ENCODE measurements around the gene GNB2.
"Not testable (repeated sequence)": the region's sequence is repeated elsewhere in the genome, so short reads cannot be mapped to it uniquely, and the experiment has no call there.

Gene GNB2

GRCh38 chr7:100723732-100724275 lies 50.3 kb downstream of the GNB2 start:
- no peak for DNase-seq (ENCODE audit: low read depth in 4 of 4, low spot score in 1 of 4)

- not testable (repeated sequence) for DNase-seq (ENCODE audit: low read depth in 4 of 4, low spot score in 1 of 4)
Observed at GRCh38 chr7:100724364-100724763, 50.8 kb downstream of the GNB2 start.

GRCh38 chr7:100726996-100727761 lies 53.6 kb downstream of the GNB2 start:
- no peak for DNase-seq (ENCODE audit: low read depth in 4 of 4, low spot score in 1 of 4)

- no peak for DNase-seq (ENCODE audit: low read depth in 4 of 4, low spot score in 1 of 4)
Observed at GRCh38 chr7:100728196-100728595, 54.7 kb downstream of the GNB2 start.
